ENCODE data around the gene SHISA8. TPM values are rescaled to one million over a fixed set of nuclear protein-coding genes. Genes with fewer than 3 reads are reported as not detected.
A peak's percentile ranks its signal among the peaks of the same experiment; 100 is the strongest.

The SHISA8 gene
- total RNA-seq, 1 experiment from 2014 or later, result 2.4 TPM

GRCh38 chr22:41910050-41911000 is 4.5 kb downstream of the SHISA8 start (continued):
- TF ChIP-seq, protein P1, sequence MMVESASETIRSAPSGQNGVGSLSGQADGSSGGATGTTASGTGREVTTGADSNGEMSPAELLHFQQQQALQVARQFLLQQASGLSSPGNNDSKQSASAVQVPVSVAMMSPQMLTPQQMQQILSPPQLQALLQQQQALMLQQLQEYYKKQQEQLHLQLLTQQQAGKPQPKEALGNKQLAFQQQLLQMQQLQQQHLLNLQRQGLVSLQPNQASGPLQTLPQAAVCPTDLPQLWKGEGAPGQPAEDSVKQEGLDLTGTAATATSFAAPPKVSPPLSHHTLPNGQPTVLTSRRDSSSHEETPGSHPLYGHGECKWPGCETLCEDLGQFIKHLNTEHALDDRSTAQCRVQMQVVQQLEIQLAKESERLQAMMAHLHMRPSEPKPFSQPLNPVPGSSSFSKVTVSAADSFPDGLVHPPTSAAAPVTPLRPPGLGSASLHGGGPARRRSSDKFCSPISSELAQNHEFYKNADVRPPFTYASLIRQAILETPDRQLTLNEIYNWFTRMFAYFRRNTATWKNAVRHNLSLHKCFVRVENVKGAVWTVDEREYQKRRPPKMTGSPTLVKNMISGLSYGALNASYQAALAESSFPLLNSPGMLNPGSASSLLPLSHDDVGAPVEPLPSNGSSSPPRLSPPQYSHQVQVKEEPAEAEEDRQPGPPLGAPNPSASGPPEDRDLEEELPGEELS (CRISPR knock-in tag; IDR thresholded peaks at IDR 0.05), result peak; percentile 93; the same call in 1 of the 2 replicates
- TF ChIP-seq AFF4 (CRISPR knock-in tag; IDR thresholded peaks at IDR 0.05; ENCODE audit: borderline replicate concordance) (no peak), ZNF121 (CRISPR knock-in tag; IDR thresholded peaks at IDR 0.05) (no peak), ZNF416 (CRISPR knock-in tag; IDR thresholded peaks at IDR 0.05) (0 out of 2 replicates have a peak, but pooled peaks have one; percentile 55), E2F4 (CRISPR knock-in tag; IDR thresholded peaks at IDR 0.05; ENCODE audit: borderline replicate concordance, low read depth) (peak; percentile 37; the same call in 1 of the 2 replicates), SP1 (CRISPR knock-in tag; conservative IDR thresholded peaks at IDR 0.05) (peak; percentile 54), MYBL2 (CRISPR knock-in tag; IDR thresholded peaks at IDR 0.05) (0 out of 2 replicates have a peak, but pooled peaks have one; percentile 40), ZBTB21 (CRISPR knock-in tag; IDR thresholded peaks at IDR 0.05; ENCODE audit: borderline replicate concordance) (peak; percentile 52; the same call in 1 of the 2 replicates), SMAD3 (CRISPR knock-in tag; IDR thresholded peaks at IDR 0.05; ENCODE audit: borderline replicate concordance) (no peak), ZBTB43 (CRISPR knock-in tag; IDR thresholded peaks at IDR 0.05) (0 out of 2 replicates have a peak, but pooled peaks have one; percentile 62), PRDM15 (CRISPR knock-in tag; IDR thresholded peaks at IDR 0.05) (0 out of 2 replicates have a peak, but pooled peaks have one; percentile 12), JUN (CRISPR knock-in tag; IDR thresholded peaks at IDR 0.05) (peak; percentile 71; the same call in 1 of the 2 replicates), ELF4 (CRISPR knock-in tag; IDR thresholded peaks at IDR 0.05; ENCODE audit: low read depth) (0 out of 2 replicates have a peak, but pooled peaks have one; percentile 61), ZNF281 (CRISPR knock-in tag; IDR thresholded peaks at IDR 0.05) (no peak)
- TF ChIP-seq, protein P2, sequence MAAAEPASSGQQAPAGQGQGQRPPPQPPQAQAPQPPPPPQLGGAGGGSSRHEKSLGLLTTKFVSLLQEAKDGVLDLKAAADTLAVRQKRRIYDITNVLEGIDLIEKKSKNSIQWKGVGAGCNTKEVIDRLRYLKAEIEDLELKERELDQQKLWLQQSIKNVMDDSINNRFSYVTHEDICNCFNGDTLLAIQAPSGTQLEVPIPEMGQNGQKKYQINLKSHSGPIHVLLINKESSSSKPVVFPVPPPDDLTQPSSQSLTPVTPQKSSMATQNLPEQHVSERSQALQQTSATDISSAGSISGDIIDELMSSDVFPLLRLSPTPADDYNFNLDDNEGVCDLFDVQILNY (CRISPR knock-in tag; IDR thresholded peaks at IDR 0.05), result peak; percentile 57
- TF ChIP-seq, protein P3, sequence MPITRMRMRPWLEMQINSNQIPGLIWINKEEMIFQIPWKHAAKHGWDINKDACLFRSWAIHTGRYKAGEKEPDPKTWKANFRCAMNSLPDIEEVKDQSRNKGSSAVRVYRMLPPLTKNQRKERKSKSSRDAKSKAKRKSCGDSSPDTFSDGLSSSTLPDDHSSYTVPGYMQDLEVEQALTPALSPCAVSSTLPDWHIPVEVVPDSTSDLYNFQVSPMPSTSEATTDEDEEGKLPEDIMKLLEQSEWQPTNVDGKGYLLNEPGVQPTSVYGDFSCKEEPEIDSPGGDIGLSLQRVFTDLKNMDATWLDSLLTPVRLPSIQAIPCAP (CRISPR knock-in tag; IDR thresholded peaks at IDR 0.05), result 0 out of 2 replicates have a peak, but pooled peaks have one; percentile 32
- TF ChIP-seq, protein P4, sequence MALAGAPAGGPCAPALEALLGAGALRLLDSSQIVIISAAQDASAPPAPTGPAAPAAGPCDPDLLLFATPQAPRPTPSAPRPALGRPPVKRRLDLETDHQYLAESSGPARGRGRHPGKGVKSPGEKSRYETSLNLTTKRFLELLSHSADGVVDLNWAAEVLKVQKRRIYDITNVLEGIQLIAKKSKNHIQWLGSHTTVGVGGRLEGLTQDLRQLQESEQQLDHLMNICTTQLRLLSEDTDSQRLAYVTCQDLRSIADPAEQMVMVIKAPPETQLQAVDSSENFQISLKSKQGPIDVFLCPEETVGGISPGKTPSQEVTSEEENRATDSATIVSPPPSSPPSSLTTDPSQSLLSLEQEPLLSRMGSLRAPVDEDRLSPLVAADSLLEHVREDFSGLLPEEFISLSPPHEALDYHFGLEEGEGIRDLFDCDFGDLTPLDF (CRISPR knock-in tag; IDR thresholded peaks at IDR 0.05), result 0 out of 2 replicates have a peak, but pooled peaks have one; percentile 53

Data from WTC11 (cell line).